WERI-Rb-1 (cell line): Measurements from ENCODE around the gene LOX.

Source experiments
- DNase-seq: peaks from one replicate; pipeline ENCODE4 v3.0.0-alpha.2; 2020
- H3K27ac ChIP-seq: fragments of 250-450 bp; sonication (Bioruptor Pico); 2 replicates; pipeline ENCODE4 v1.5.1; 2020; ENCODE audit warnings: mild to moderate bottlenecking, moderate library complexity
- H3K27me3 ChIP-seq: fragments of 250-450 bp; sonication (Bioruptor Pico); 2 replicates; pipeline ENCODE4 v1.5.1; 2021; ENCODE audit warnings: mild to moderate bottlenecking, low read depth, moderate library complexity; ENCODE audit not compliant: insufficient read depth, severe bottlenecking
- H3K36me3 ChIP-seq: fragments of 250-450 bp; sonication (Bioruptor Pico); 2 replicates; pipeline ENCODE4 v1.5.1; 2020; ENCODE audit warnings: mild to moderate bottlenecking, moderate library complexity
- H3K4me3 ChIP-seq: 2 replicates; pipeline ENCODE4 v1.5.1; 2011; ENCODE audit warnings: low read depth, mild to moderate bottlenecking, control low read depth, low read length
- H3K9me3 ChIP-seq: fragments of 250-450 bp; sonication (Bioruptor Pico); 2 replicates; pipeline ENCODE4 v1.5.1; 2021; ENCODE audit warnings: mild to moderate bottlenecking, moderate library complexity; ENCODE audit not compliant: severe bottlenecking
- CTCF ChIP-seq: IDR thresholded peaks from 2 replicates; pipeline ENCODE4 v1.5.1; 2011; ENCODE audit warnings: low read depth, mild to moderate bottlenecking, control low read depth, inconsistent platforms, low read length

Gene LOX

GRCh38 chr5:122019919-122020590 lies 58.0 kb downstream of the LOX start:
- H3K36me3 ChIP-seq = peaks cover 19% of the 10 kb centered on the region

GRCh38 chr5:122015471-122015870 lies 62.6 kb downstream of the LOX start:
- no peak for TF ChIP-seq CTCF
- H3K27ac ChIP-seq = no peak overlapping the region
- DNase-seq = no peak

More at GRCh38 chr5:122019919-122020590, 58.0 kb downstream of the LOX start:
- no peak for TF ChIP-seq CTCF
- H3K27me3 ChIP-seq = no peaks in the 10 kb centered on the region
- H3K27ac ChIP-seq = no peak overlapping the region
- H3K4me3 ChIP-seq = no peak overlapping the region
- no peak for DNase-seq
- no peaks in the 10 kb centered on the region for H3K9me3 ChIP-seq

GRCh38 chr5:122014236-122014935 lies 63.7 kb downstream of the LOX start:
- no peak for TF ChIP-seq CTCF

More at GRCh38 chr5:122015471-122015870, 62.6 kb downstream of the LOX start:
- Histone ChIP-seq H3K9me3 (no peaks in the 10 kb centered on the region), H3K36me3 (peaks cover 3% of the 10 kb centered on the region), H3K4me3 (no peak overlapping the region), H3K27me3 (no peaks in the 10 kb centered on the region)

More at GRCh38 chr5:122014236-122014935, 63.7 kb downstream of the LOX start:
- Histone ChIP-seq H3K36me3 (0 out of 2 replicates have a peak, but pooled peaks cover 3% of the 10 kb centered on the region), H3K4me3 (no peak overlapping the region), H3K27ac (no peak overlapping the region), H3K9me3 (no peaks in the 10 kb centered on the region), H3K27me3 (no peaks in the 10 kb centered on the region)
- no peak for DNase-seq
